Neural cell (in vitro differentiated cells): Measurements from ENCODE around the gene MAST4. TPM values are rescaled to one million over a fixed set of nuclear protein-coding genes. Genes with fewer than 3 reads are reported as not detected.

Experiments used
- H2AFZ ChIP-seq: fragments of 200-600, 300-800 bp; sonication (generic), shearing (Covaris generic); 2 replicates; pipeline ENCODE4 v1.6.0; 2014; ENCODE audit warnings: low read depth, mild to moderate bottlenecking, antibody characterized with exemption, low read length, moderate library complexity
- H3F3A ChIP-seq: fragments of 200-600 bp; shearing (Covaris generic); 2 replicates; pipeline ENCODE4 v1.6.1; 2016; ENCODE audit warnings: mild to moderate bottlenecking, moderate library complexity, mixed read lengths, antibody characterized with exemption, low read length; ENCODE audit not compliant: insufficient read depth, poor library complexity, severe bottlenecking
- H3K27ac ChIP-seq: fragments of 200-600, 300-800 bp; sonication (generic), shearing (Covaris generic); 2 replicates; pipeline ENCODE4 v1.5.1; 2014; ENCODE audit warnings: mild to moderate bottlenecking, low read length, moderate library complexity
- H3K27me3 ChIP-seq: fragments of 300-800, 200-600 bp; sonication (generic), shearing (Covaris generic); 2 replicates; pipeline ENCODE4 v1.6.0; 2014; ENCODE audit warnings: mild to moderate bottlenecking, low read depth, low read length, moderate library complexity; ENCODE audit not compliant: insufficient read depth
- H3K36me3 ChIP-seq: fragments of 300-800, 200-600 bp; sonication (generic), shearing (Covaris generic); 2 replicates; pipeline ENCODE4 v1.5.1; 2014; ENCODE audit warnings: mild to moderate bottlenecking, antibody characterized with exemption, low read length, moderate library complexity; ENCODE audit not compliant: insufficient read depth
- H3K4me2 ChIP-seq: fragments of 300-800, 200-600 bp; sonication (generic), shearing (Covaris generic); 2 replicates; pipeline ENCODE4 v1.6.0; 2014; ENCODE audit warnings: mild to moderate bottlenecking, low read length
- H3K4me3 ChIP-seq: fragments of 300-800, 200-600 bp; sonication (generic), shearing (Covaris generic); 2 replicates; pipeline ENCODE4 v1.5.1; 2014; ENCODE audit warnings: mild to moderate bottlenecking, low read length, moderate library complexity
- H3K79me2 ChIP-seq: fragments of 200-600 bp; shearing (Covaris generic); replicated peaks from 2 replicates; pipeline ENCODE4 v1.6.0; 2014; ENCODE audit warnings: mild to moderate bottlenecking, low read length, moderate library complexity; ENCODE audit not compliant: insufficient read depth
- H3K9ac ChIP-seq: fragments of 300-800, 200-600 bp; sonication (generic), shearing (Covaris generic); 2 replicates; pipeline ENCODE4 v1.6.1; 2016; ENCODE audit warnings: mild to moderate bottlenecking, low read length, mixed read lengths
- H3K9me2 ChIP-seq: fragments of 200-600 bp; shearing (Covaris generic); 2 replicates; pipeline ENCODE4 v1.6.1; 2016; ENCODE audit warnings: mild to moderate bottlenecking, low read length, mixed read lengths; ENCODE audit not compliant: insufficient read depth
- H3K9me3 ChIP-seq: fragments of 200-600, 300-800 bp; sonication (generic), shearing (Covaris generic); 2 replicates; pipeline ENCODE4 v1.6.1; 2016; ENCODE audit warnings: mild to moderate bottlenecking, mixed run types, low read length, moderate library complexity, mixed read lengths
- H4K20me1 ChIP-seq: fragments of 200-600 bp; shearing (Covaris generic); 2 replicates; pipeline ENCODE4 v1.6.1; 2016; ENCODE audit warnings: mild to moderate bottlenecking, mixed run types; ENCODE audit not compliant: insufficient read depth
- CTCF ChIP-seq: fragments of 450-650 bp; IDR thresholded peaks from 2 replicates; pipeline ENCODE4 v1.5.1; 2014; ENCODE audit warnings: antibody characterized with exemption, mild to moderate bottlenecking, moderate library complexity; ENCODE audit not compliant: poor library complexity, severe bottlenecking
- EP300 ChIP-seq: fragments of 450-650 bp; conservative IDR thresholded peaks from 2 replicates; pipeline ENCODE4 v1.6.1; 2014; ENCODE audit warnings: antibody characterized with exemption, mild to moderate bottlenecking, moderate library complexity; ENCODE audit not compliant: poor library complexity, severe bottlenecking
- EZH2 ChIP-seq: fragments of 200-600, 300-800 bp; shearing (Covaris generic), sonication (generic); IDR thresholded peaks from 2 replicates; pipeline ENCODE4 v1.6.1; 2014; ENCODE audit warnings: antibody characterized with exemption, low read length, borderline replicate concordance, mild to moderate bottlenecking; ENCODE audit not compliant: insufficient read depth, poor library complexity, severe bottlenecking
- MXI1 ChIP-seq: fragments of 450-650 bp; conservative IDR thresholded peaks from 2 replicates; pipeline ENCODE4 v1.6.1; 2014; ENCODE audit warnings: antibody characterized with exemption, mild to moderate bottlenecking; ENCODE audit not compliant: poor library complexity, severe bottlenecking
- POLR2AphosphoS5 ChIP-seq: IDR thresholded peaks from 2 replicates; pipeline ENCODE4 v1.6.1; 2012
- RAD21 ChIP-seq: fragments of 450-650 bp; conservative IDR thresholded peaks from 2 replicates; pipeline ENCODE4 v1.6.1; 2014; ENCODE audit warnings: antibody characterized with exemption, mild to moderate bottlenecking, moderate library complexity
- REST ChIP-seq: IDR thresholded peaks from 2 replicates; pipeline ENCODE4 v1.6.1; 2012; ENCODE audit warnings: borderline replicate concordance
- SMC3 ChIP-seq: fragments of 450-650 bp; conservative IDR thresholded peaks from 2 replicates; pipeline ENCODE4 v1.6.1; 2014; ENCODE audit warnings: antibody characterized with exemption, mild to moderate bottlenecking, moderate library complexity; ENCODE audit not compliant: poor library complexity
- TAF1 ChIP-seq: IDR thresholded peaks from 2 replicates; pipeline ENCODE4 v1.6.1; 2012; ENCODE audit warnings: low read depth
- polyA plus RNA-seq: library from polyadenylated mRNA; depleted of rRNA; stranded (reverse); fragments of >200 nt; gene quantifications from 2 replicates; pipeline ENCODE4 v1.2.3, GENCODE V29; 2014

MAST4 gene
- polyA plus RNA-seq, 1 donor from 2014 or later = 2.3 TPM

- no peak overlapping the region for H3K4me2 ChIP-seq
- H4K20me1 ChIP-seq = no peaks in the 10 kb centered on the region
- no peak overlapping the region for H3K27ac ChIP-seq
- H3K27me3 ChIP-seq = no peaks in the 10 kb centered on the region
- no peaks in the 10 kb centered on the region for H3K9me3 ChIP-seq
- H3K79me2 ChIP-seq = no peaks in the 10 kb centered on the region
- no peaks in the 10 kb centered on the region for H3K36me3 ChIP-seq
- H3K9me2 ChIP-seq = no peaks in the 10 kb centered on the region
- TF ChIP-seq SMC3 = no peak
- no peak for TF ChIP-seq REST
- no peak for TF ChIP-seq POLR2AphosphoS5
- TF ChIP-seq MXI1 = no peak
- TF ChIP-seq RAD21 = no peak
- no peak for TF ChIP-seq EP300
- TF ChIP-seq EZH2 = no peak
- TF ChIP-seq CTCF = no peak
- TF ChIP-seq TAF1 = no peak
- no peaks in the 10 kb centered on the region for H3F3A ChIP-seq
- H3K9ac ChIP-seq = no peak overlapping the region
- H3K4me3 ChIP-seq = no peak overlapping the region
- H2AFZ ChIP-seq = no peak overlapping the region
Measured at GRCh38 chr5:67063791-67064190, 467.6 kb downstream of the MAST4 start.

- Histone ChIP-seq H3K36me3 (no peaks in the 10 kb centered on the region), H3K9me2 (no peaks in the 10 kb centered on the region), H3K9me3 (no peaks in the 10 kb centered on the region), H2AFZ (no peak overlapping the region), H3F3A (no peaks in the 10 kb centered on the region), H3K4me2 (no peak overlapping the region), H3K9ac (no peak overlapping the region), H3K27ac (no peak overlapping the region), H3K4me3 (no peak overlapping the region), H3K27me3 (no peaks in the 10 kb centered on the region), H4K20me1 (no peaks in the 10 kb centered on the region), H3K79me2 (no peaks in the 10 kb centered on the region)
- TF ChIP-seq EP300 (no peak), MXI1 (no peak), POLR2AphosphoS5 (no peak)
Measured at GRCh38 chr5:67065237-67065636, 469.0 kb downstream of the MAST4 start.

GRCh38 chr5:67065696-67066095, 469.5 kb downstream of the MAST4 start:
- H3K9me3 ChIP-seq = no peaks in the 10 kb centered on the region
- no peak overlapping the region for H3K4me3 ChIP-seq
- H3K4me2 ChIP-seq = no peak overlapping the region
- H3K79me2 ChIP-seq = no peaks in the 10 kb centered on the region
- no peaks in the 10 kb centered on the region for H3K9me2 ChIP-seq
- no peaks in the 10 kb centered on the region for H3F3A ChIP-seq
- H3K27me3 ChIP-seq = no peaks in the 10 kb centered on the region
- H3K9ac ChIP-seq = no peak overlapping the region
- H2AFZ ChIP-seq = no peak overlapping the region
- H4K20me1 ChIP-seq = no peaks in the 10 kb centered on the region
- no peak overlapping the region for H3K27ac ChIP-seq
- no peaks in the 10 kb centered on the region for H3K36me3 ChIP-seq
- TF ChIP-seq TAF1 (no peak), POLR2AphosphoS5 (no peak), SMC3 (no peak), REST (no peak), RAD21 (no peak), EZH2 (no peak), CTCF (no peak), MXI1 (no peak), EP300 (no peak)
